Mucosa of descending colon (tissue), 3 donors: ENCODE results near the gene GSC2. TPM values are rescaled to one million over a fixed set of nuclear protein-coding genes. Genes with fewer than 3 reads are reported as not detected.

ENCODE experiments used
- ATAC-seq: fragments of 200-7000 bp; cut with Tn5 transposase; one replicate; pipeline ENCODE4 v1.9.1; 2020; ENCODE audit warnings: mild to moderate bottlenecking, moderate library complexity
- DNase-seq, 3 donors: peaks; one replicate each; pipeline ENCODE4 v3.0.0-alpha.2; 2020
- H3K36me3 ChIP-seq: fragments of 200-600 bp; one replicate; pipeline ENCODE4 v1.8.0; 2021; ENCODE audit warnings: low read depth, mild to moderate bottlenecking
- H3K4me1 ChIP-seq: fragments of 200-600 bp; one replicate; pipeline ENCODE4 v1.8.0; 2021; ENCODE audit warnings: low read depth, mild to moderate bottlenecking
- H3K4me3 ChIP-seq: fragments of 200-600 bp; one replicate; pipeline ENCODE4 v1.8.0; 2021; ENCODE audit warnings: mild to moderate bottlenecking
- H3K9me3 ChIP-seq: fragments of 200-600 bp; one replicate; pipeline ENCODE4 v1.8.0; 2021; ENCODE audit warnings: mild to moderate bottlenecking
- CTCF ChIP-seq: fragments of 200-600 bp; IDR thresholded peaks from one replicate; pipeline ENCODE4 v1.8.0; 2022; ENCODE audit warnings: antibody characterized with exemption, mild to moderate bottlenecking
- intact Hi-C, 2 donors: fragments of 100-400 bp; cut with DNase I in 1 of 2; cut with micrococcal nuclease in 1 of 2; formaldehyde crosslinking; loops; one replicate each; pipeline versions ENCODE4 v1.11.0 to v1.11.1; 2022; cut with DNase I, micrococcal nuclease
- total RNA-seq, 3 donors: library from RNA; stranded (reverse); fragmentation: NEBNext Ultra II Directional in 2 of 3; extraction: Animal tissue kit (Norgen Biotek cat#: 25700) in 2 of 3; gene quantifications; one replicate each; pipeline versions ENCODE4 v1.2.1 to v1.2.4, GENCODE V29; 2021 to 2023
- donor health status: DM: no; HTN: no; CAD: no; lungs with moderate emphysema.
- donor health status: DM: no; HTN: no; CAD: no.
- donor health status: DM: no; HTN: yes; CAD: no.

The GSC2 gene
- total RNA-seq, 3 donors from 2014 or later = not detected

- intact Hi-C loops = no loop called here
- no peak for TF ChIP-seq CTCF
- Histone ChIP-seq H3K4me1 (peaks cover 12% of the 10 kb centered on the region), H3K4me3 (no peak overlapping the region), H3K36me3 (no peaks in the 10 kb centered on the region), H3K9me3 (no peaks in the 10 kb centered on the region)
- ATAC-seq (no peak), DNase-seq (no peak)
Measured at GRCh38 chr22:19146215-19146968, 3.7 kb downstream of the GSC2 start.

DNA sequence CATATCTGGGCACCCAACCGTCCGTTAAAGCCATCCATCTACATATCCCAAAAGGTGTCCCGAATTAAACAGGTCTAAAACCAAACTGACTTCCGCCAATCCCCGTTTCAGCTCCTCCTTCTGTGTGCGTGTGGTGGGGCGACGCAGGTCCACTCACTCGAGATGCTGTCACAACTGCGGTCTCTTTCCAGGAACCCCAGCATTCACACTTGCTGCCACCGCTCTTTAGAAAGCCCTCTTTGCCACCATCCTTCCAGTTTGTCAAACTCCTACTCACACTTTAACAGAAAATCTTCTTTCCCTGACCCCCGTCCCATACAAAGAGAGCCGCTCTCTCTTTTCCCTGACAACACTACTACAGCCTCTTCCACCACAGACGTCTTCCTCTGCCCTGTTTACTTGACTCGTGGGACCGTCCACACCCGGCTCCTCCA, 6.1 kb downstream of the GSC2 start:
- Histone ChIP-seq H3K4me3 (peak overlapping the region; percentile 67), H3K4me1 (peaks cover 9% of the 10 kb centered on the region), H3K36me3 (no peaks in the 10 kb centered on the region), H3K9me3 (no peaks in the 10 kb centered on the region)
- ATAC-seq (no peak), DNase-seq (no peak)
- no peak for TF ChIP-seq CTCF
- intact Hi-C loops = no loop called here

- no peak for TF ChIP-seq CTCF
- no peaks in the 10 kb centered on the region for H3K36me3 ChIP-seq
- no peaks in the 10 kb centered on the region for H3K9me3 ChIP-seq
- peaks cover 9% of the 10 kb centered on the region for H3K4me1 ChIP-seq
- ATAC-seq (no peak), DNase-seq (no peak)
- intact Hi-C loops = no loop called here
- no peak overlapping the region for H3K4me3 ChIP-seq
Measured at GRCh38 chr22:19143212-19143611, 6.9 kb downstream of the GSC2 start.

DNA sequence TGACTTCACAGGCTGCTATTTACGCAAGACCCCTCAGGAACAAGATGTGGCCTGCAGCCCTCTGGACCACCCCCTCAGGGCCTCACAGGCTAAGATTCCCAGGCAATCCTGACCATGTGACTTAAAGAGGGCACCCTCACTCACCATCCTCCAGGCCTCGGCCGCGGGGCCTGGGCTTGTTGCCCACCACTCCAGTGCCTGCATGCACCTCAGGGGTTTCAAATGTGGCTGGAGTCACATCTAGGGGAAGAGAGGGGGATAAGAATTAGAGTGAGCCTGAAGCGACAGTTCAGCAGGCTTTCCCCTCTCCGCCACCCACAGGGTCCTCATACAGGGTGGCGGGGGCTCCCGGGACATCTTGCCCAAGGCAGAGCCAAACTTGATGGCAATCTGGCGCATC, 7.7 kb downstream of the GSC2 start:
- Histone ChIP-seq H3K4me1 (peaks cover 9% of the 10 kb centered on the region), H3K4me3 (no peak overlapping the region), H3K9me3 (no peaks in the 10 kb centered on the region), H3K36me3 (no peaks in the 10 kb centered on the region)
- intact Hi-C loops = no loop called here
- no peak for DNase-seq
- no peak for TF ChIP-seq CTCF
- ATAC-seq = no peak

GRCh38 chr22:19139974-19140373, 10.1 kb downstream of the GSC2 start:
- H3K4me3 ChIP-seq = no peak overlapping the region
- H3K36me3 ChIP-seq = no peaks in the 10 kb centered on the region
- no peaks in the 10 kb centered on the region for H3K9me3 ChIP-seq
- DNase-seq = no peak
- ATAC-seq = no peak
- peaks cover 9% of the 10 kb centered on the region for H3K4me1 ChIP-seq
- no peak for TF ChIP-seq CTCF
- intact Hi-C loops = no loop called here

- ATAC-seq = no peak
- intact Hi-C loops = no loop called here
Measured at GRCh38 chr22:19139001-19139356, 11.1 kb downstream of the GSC2 start.

More at GRCh38 chr22:19139001-19139356, 11.1 kb downstream of the GSC2 start:
- Histone ChIP-seq H3K4me3 (no peak overlapping the region), H3K9me3 (no peaks in the 10 kb centered on the region), H3K4me1 (peaks cover 8% of the 10 kb centered on the region), H3K36me3 (peaks cover 5% of the 10 kb centered on the region)
- TF ChIP-seq CTCF = no peak
- DNase-seq = no peak
